Nephron progenitor cell (in vitro differentiated cells): ENCODE results near the gene TOLLIP.

Source experiments
- DNase-seq: peaks from one replicate; pipeline ENCODE4 v3.0.0; 2021
- H3K27ac Mint-ChIP-seq: 2 replicates; pipeline ENCODE4 v1.8.0; 2021; ENCODE audit warnings: mild to moderate bottlenecking, moderate library complexity, mixed read lengths
- H3K27me3 Mint-ChIP-seq: 2 replicates; pipeline ENCODE4 v1.8.0; 2021; ENCODE audit warnings: mild to moderate bottlenecking, low read depth, mixed read lengths; ENCODE audit not compliant: poor library complexity
- H3K36me3 Mint-ChIP-seq: 2 replicates; pipeline ENCODE4 v1.8.0; 2021; ENCODE audit warnings: low read depth, mixed read lengths
- H3K4me1 Mint-ChIP-seq: 2 replicates; pipeline ENCODE4 v1.8.0; 2021; ENCODE audit warnings: mixed read lengths
- H3K4me3 Mint-ChIP-seq: 2 replicates; pipeline ENCODE4 v1.8.0; 2021; ENCODE audit warnings: mild to moderate bottlenecking, moderate library complexity, mixed read lengths
- H3K9me3 Mint-ChIP-seq: 2 replicates; pipeline ENCODE4 v1.8.0; 2021; ENCODE audit warnings: mild to moderate bottlenecking, moderate library complexity, mixed read lengths
- CTCF ChIP-seq: fragments of 200-600 bp; sonication (generic); IDR thresholded peaks from 2 replicates; pipeline ENCODE4 v1.5.0; 2021; ENCODE audit warnings: antibody characterized with exemption

Gene TOLLIP

DNA sequence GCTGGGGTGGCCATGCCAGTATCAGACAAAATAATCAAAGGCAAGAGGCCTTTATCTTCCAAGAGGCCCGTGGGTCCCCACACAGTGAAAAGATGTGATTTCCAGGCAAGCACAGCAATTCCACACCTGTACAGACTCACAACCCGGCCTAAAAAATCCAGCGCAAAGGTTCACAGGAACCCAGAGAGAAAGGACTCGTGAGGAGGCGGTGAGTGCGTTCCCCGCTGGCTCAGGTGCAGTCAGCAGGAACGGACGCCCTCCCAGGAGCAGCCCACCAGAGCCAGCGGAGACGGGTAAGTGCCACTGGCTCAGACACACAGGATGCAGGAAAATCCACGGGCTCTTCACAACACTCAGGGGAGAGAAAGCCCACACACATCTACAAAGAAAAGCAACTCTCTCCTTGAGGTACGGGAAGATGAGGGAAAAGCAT, 4.4 kb downstream of the TOLLIP start:
- H3K27ac Mint-ChIP-seq = peak overlapping the region; percentile 78
- DNase-seq = no peak
- peaks cover 67% of the 10 kb centered on the region for H3K4me1 Mint-ChIP-seq
- no peaks in the 10 kb centered on the region for H3K36me3 Mint-ChIP-seq
- H3K9me3 Mint-ChIP-seq = no peaks in the 10 kb centered on the region
- H3K27me3 Mint-ChIP-seq = no peaks in the 10 kb centered on the region
- TF ChIP-seq CTCF = no peak
- peak overlapping the region; percentile 21 for H3K4me3 Mint-ChIP-seq

- TF ChIP-seq CTCF = no peak
- H3K27me3 Mint-ChIP-seq = no peaks in the 10 kb centered on the region
- H3K4me3 Mint-ChIP-seq = no peak overlapping the region
- no peak for DNase-seq
- no peaks in the 10 kb centered on the region for H3K36me3 Mint-ChIP-seq
- peaks cover 74% of the 10 kb centered on the region for H3K4me1 Mint-ChIP-seq
- no peaks in the 10 kb centered on the region for H3K9me3 Mint-ChIP-seq
- no peak overlapping the region for H3K27ac Mint-ChIP-seq
These were observed 5.1 kb downstream of the TOLLIP start for GRCh38 chr11:1304380-1304779.

- no peaks in the 10 kb centered on the region for H3K9me3 Mint-ChIP-seq
- H3K27me3 Mint-ChIP-seq = no peaks in the 10 kb centered on the region
- no peak for DNase-seq
- peaks cover 78% of the 10 kb centered on the region for H3K4me1 Mint-ChIP-seq
- H3K36me3 Mint-ChIP-seq = no peaks in the 10 kb centered on the region
- no peak for TF ChIP-seq CTCF
- H3K4me3 Mint-ChIP-seq = no peak overlapping the region
- no peak overlapping the region for H3K27ac Mint-ChIP-seq
These were observed 5.5 kb downstream of the TOLLIP start for GRCh38 chr11:1303973-1304372.

GRCh38 chr11:1303126-1303821, 6.2 kb downstream of the TOLLIP start:
- H3K36me3 Mint-ChIP-seq = no peaks in the 10 kb centered on the region
- H3K4me1 Mint-ChIP-seq = peaks cover 82% of the 10 kb centered on the region
- no peak for DNase-seq
- no peaks in the 10 kb centered on the region for H3K27me3 Mint-ChIP-seq
- no peaks in the 10 kb centered on the region for H3K9me3 Mint-ChIP-seq
- peak overlapping the region; percentile 87 for H3K27ac Mint-ChIP-seq
- peak; percentile 32 for TF ChIP-seq CTCF
- H3K4me3 Mint-ChIP-seq = no peak overlapping the region

- no peak for TF ChIP-seq CTCF
- H3K4me3 Mint-ChIP-seq = no peak overlapping the region
- peak overlapping the region; percentile 87 for H3K27ac Mint-ChIP-seq
- H3K36me3 Mint-ChIP-seq = no peaks in the 10 kb centered on the region
- peaks cover 82% of the 10 kb centered on the region for H3K4me1 Mint-ChIP-seq
- no peaks in the 10 kb centered on the region for H3K27me3 Mint-ChIP-seq
- DNase-seq = no peak
- H3K9me3 Mint-ChIP-seq = no peaks in the 10 kb centered on the region
These were observed 6.8 kb downstream of the TOLLIP start for GRCh38 chr11:1302461-1303125.

- H3K4me1 Mint-ChIP-seq = peaks cover 81% of the 10 kb centered on the region
- no peaks in the 10 kb centered on the region for H3K9me3 Mint-ChIP-seq
- no peak overlapping the region for H3K4me3 Mint-ChIP-seq
- no peak for DNase-seq
- H3K36me3 Mint-ChIP-seq = no peaks in the 10 kb centered on the region
- no peaks in the 10 kb centered on the region for H3K27me3 Mint-ChIP-seq
- H3K27ac Mint-ChIP-seq = no peak overlapping the region
- no peak for TF ChIP-seq CTCF
These were observed 7.4 kb downstream of the TOLLIP start for GRCh38 chr11:1302041-1302460.
